ENCODE measurements around the gene SHH.
A peak's percentile ranks its signal among the peaks of the same experiment; 100 is the strongest.

The SHH gene

GRCh38 chr7:155806096-155806871, 6.0 kb downstream of the SHH start:
- Mint-ChIP-seq H3K9me3 (no peaks in the 10 kb centered on the region), H3K27me3 (peaks cover 90% of the 10 kb centered on the region), H3K27ac (no peak overlapping the region), H3K4me3 (peak overlapping the region; percentile 22 to 57), H3K4me1 (peaks cover 47% of the 10 kb centered on the region)
- no peak for ATAC-seq
- no peak for DNase-seq

GRCh38 chr7:155805826-155806095, 6.5 kb downstream of the SHH start:
- peaks cover 90% of the 10 kb centered on the region for H3K27me3 Mint-ChIP-seq
- H3K4me1 Mint-ChIP-seq = peaks cover 46% of the 10 kb centered on the region
- DNase-seq (no peak), ATAC-seq (peak; percentile 31)
- H3K27ac Mint-ChIP-seq = no peak overlapping the region
- H3K4me3 Mint-ChIP-seq = peak overlapping the region in 1 of 2 donors; percentile 57
- no peaks in the 10 kb centered on the region for H3K9me3 Mint-ChIP-seq

DNA sequence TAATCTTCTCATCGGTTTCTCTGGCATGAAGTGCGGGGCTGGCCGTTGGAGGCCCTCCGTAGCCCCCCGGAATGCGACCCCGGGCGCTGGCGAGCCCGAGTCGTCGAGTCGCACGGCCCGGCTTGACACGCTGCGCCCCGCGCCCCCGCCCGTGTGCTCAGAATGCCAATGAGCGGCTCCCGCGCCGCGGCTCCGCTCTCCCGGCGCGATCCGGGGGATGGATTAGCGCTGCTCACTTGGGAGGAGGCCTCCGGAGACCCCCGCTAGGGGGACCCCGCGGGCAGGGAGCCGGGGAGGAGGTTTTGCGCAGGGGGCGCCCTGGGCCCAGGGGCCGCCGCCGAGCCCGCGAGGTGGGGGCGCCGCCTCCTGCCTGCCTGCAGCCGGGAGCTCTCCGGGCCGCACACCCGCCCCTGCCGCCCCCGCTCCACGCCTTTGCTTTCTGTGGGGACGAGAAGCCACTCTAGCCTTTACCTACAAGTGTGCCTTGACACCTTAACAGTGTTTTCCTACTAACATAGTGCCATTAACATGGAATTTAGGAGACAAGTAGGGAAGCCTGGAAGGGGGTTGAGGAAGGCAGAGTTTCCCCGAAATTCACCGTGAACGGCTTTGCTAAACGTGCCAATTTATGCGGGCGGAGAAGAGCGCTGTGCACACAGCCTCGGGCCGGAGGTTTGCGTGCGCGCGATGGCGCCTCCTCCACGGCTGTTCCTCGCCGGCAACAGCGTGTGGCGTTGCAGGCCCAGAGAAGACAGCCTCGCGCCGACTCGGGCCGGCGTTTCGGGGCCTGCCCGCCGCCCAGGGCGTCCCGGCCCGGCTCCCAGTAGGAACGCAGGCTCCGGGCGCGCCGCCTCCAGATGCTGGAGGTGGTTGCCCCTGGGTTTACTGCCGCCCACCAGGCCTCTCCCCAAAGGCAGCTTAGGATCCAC, 7.1 kb downstream of the SHH start:
- Mint-ChIP-seq H3K27me3 (peaks cover 90% of the 10 kb centered on the region), H3K4me3 (peak overlapping the region; percentile 70 to 72), H3K27ac (no peak overlapping the region), H3K4me1 (peaks cover 46% of the 10 kb centered on the region), H3K9me3 (no peaks in the 10 kb centered on the region)
- DNase-seq (peak; percentile 68 to 77), ATAC-seq (peak; percentile 77)

DNA sequence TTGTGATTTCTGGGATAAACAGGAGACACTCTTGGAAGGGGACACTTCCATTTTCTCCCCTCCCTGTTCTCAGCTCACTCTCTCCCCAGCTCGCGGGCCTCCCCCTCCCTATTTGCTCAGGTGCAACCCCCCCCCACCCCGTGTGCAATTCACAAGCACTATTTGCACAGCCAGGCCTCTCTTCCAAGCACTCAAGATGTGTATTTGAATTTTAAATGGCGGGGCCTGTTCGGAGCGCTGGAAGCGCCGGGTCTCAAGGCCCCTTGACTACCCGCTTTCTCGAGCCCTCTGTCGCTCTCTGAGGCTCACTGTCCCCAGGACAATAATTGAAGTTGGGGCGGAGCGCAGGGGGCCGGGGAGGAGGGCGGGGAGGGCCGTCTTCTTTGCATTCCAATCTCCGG, 7.8 kb downstream of the SHH start:
- DNase-seq (no peak), ATAC-seq (no peak)
- H3K27me3 Mint-ChIP-seq = peaks cover 91% of the 10 kb centered on the region
- H3K9me3 Mint-ChIP-seq = no peaks in the 10 kb centered on the region
- peaks cover 44% of the 10 kb centered on the region for H3K4me1 Mint-ChIP-seq
- no peak overlapping the region for H3K27ac Mint-ChIP-seq
- peak overlapping the region; percentile 54 to 64 for H3K4me3 Mint-ChIP-seq

DNA sequence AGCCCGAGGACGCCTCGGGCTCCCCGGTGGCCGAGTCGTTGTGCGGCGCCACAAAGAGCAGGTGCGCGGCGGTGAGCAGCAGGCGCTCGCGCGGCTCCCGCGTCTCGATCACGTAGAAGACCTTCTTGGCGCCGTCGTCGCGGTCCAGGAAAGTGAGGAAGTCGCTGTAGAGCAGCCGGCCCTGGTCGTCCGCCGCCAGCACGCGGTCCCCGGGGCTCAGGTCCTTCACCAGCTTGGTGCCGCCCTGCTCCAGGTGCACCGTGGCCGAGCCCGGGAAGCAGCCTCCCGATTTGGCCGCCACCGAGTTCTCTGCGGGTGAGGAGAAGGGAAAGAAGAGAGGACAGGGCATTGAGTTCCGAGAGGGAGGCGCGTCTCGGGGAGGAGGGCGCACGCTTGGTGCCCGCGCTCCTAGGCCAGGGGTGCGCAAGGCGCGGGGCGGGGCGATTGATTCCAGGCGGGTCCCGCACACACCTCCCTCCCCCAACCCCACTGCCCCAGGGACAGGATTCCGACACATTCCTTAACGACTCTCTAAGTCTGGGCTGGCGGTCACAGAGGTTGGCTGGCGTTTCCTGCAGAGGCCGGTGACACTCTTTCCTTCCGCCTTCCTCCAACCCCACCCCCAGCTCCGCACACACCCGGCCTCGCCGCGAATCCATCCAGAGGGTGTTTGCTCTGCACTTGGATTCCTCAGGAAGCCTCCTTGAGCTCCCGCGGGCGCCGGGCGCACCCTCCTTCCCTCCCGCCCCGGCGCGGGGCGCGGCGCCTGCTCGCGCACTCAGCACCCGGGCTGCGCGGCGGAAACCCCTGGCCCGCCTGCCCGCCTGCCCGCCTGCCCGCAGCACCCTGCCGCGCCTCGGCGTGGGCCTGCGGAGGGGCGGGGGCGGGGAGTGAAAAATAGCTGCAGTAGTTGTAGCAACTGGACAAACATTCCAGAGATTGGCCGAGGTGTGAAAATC, 8.6 kb downstream of the SHH start:
- Mint-ChIP-seq H3K4me3 (peak overlapping the region; percentile 82 to 90), H3K27ac (no peak overlapping the region), H3K9me3 (no peaks in the 10 kb centered on the region), H3K4me1 (peaks cover 40% of the 10 kb centered on the region), H3K27me3 (peaks cover 91% of the 10 kb centered on the region)
- ATAC-seq = no peak
- DNase-seq = no peak

DNA sequence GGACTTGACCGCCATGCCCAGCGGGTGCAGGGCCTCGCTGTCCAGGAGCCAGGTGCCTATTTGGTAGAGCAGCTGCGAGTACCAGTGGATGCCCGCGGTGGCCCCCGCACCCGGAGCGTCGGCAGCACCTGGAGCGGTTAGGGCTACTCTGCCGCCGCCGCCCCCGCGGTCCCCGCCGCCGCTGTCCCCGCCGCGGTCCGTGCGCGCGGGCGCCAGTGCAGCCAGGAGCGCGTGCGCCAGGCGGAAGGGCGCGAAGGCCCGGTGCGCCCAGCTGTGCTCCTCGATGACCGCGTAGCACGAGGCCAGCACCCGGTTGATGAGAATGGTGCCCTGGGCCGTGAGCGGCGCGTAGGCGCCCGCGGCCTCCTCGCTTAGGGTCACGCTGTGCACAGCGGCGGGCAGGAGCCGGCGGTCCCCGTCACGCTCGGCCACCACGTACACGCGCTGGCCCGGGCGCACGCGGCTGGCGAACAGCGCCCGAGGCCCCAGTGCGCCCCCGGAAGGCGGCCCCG, 9.3 kb downstream of the SHH start:
- H3K4me1 Mint-ChIP-seq = peaks cover 40% of the 10 kb centered on the region
- H3K4me3 Mint-ChIP-seq = peak overlapping the region in 1 of 2 donors; percentile 90
- no peak overlapping the region for H3K27ac Mint-ChIP-seq
- H3K9me3 Mint-ChIP-seq = no peaks in the 10 kb centered on the region
- H3K27me3 Mint-ChIP-seq = peaks cover 91% of the 10 kb centered on the region
- DNase-seq (no peak), ATAC-seq (no peak)

GRCh38 chr7:155802291-155802690, 10.0 kb downstream of the SHH start:
- no peaks in the 10 kb centered on the region for H3K9me3 Mint-ChIP-seq
- ATAC-seq (no peak), DNase-seq (no peak)
- H3K4me3 Mint-ChIP-seq = no peak overlapping the region
- peaks cover 87% of the 10 kb centered on the region for H3K27me3 Mint-ChIP-seq
- H3K4me1 Mint-ChIP-seq = peaks cover 34% of the 10 kb centered on the region
- no peak overlapping the region for H3K27ac Mint-ChIP-seq

DNA sequence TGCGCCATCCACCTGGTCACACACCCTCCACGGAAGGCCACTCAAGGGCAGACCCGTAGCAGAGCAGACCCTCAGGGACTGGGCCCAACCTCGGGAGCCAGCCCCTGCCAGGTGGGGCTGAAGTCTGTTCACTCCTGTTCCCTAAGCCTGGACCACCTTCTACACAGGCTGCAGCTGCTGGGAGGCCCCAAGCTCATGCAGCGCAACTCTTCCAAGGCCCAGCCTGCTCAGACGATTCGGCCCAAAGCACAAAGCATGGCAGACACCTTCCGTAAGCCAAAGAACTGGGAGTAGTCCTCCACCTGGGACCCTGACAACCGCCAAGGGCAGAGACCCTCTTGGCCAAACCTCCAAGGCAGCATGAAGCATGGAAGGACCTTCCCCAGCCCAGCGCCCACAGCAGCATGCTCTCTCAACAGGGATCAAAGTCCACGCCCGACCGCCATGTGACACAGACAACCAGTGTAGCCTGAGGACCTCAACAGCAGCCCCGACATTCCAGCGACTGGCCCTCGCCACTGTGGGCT, 11.5 kb downstream of the SHH start:
- no peak for DNase-seq
- ATAC-seq = no peak
- H3K27ac Mint-ChIP-seq = no peak overlapping the region
- H3K9me3 Mint-ChIP-seq = no peaks in the 10 kb centered on the region
- no peak overlapping the region for H3K4me3 Mint-ChIP-seq
- peaks cover 21% of the 10 kb centered on the region for H3K4me1 Mint-ChIP-seq
- H3K27me3 Mint-ChIP-seq = peaks cover 72% of the 10 kb centered on the region

DNA sequence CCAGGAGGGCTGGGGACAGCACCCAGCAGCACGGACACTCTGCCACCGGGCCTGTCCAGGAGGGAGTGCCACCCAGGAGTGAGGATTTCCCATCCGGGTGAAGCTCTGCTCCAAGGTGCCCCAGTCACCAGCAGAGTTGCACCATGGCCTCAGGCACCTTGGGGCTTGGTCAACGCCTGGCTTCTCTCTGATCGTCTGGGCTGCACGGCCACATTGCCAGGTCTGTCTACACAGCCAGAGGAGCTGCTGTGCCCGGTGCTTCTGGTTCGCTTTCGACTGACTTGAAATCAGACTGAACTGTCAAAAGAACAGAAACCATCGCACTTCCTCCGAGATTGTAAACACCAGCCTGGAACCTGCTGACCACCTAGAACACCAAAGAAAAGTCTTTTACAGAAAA, 12.0 kb downstream of the SHH start:
- Mint-ChIP-seq H3K4me3 (no peak overlapping the region), H3K4me1 (peaks cover 21% of the 10 kb centered on the region), H3K9me3 (no peaks in the 10 kb centered on the region), H3K27me3 (peaks cover 71% of the 10 kb centered on the region), H3K27ac (no peak overlapping the region)
- no peak for ATAC-seq
- no peak for DNase-seq

DNA sequence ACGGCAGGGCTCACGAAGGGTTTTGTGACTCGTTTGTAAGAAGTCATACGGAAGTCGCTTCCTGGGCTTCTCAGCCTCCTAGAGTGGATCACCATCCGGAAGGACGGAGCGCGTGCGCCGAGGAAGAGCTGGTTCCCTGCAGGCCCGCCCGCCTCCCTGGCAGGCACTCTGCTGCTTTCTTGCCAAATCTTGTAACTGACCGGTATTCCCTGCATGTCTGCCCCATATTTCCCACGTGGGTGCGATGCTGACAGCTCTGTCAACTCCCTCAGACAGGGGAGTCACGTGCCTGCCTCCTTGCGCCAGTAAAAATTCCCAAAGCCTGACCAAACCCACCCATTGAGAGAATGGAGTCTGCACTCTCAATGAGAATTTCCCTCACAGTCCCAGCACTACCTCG, 12.7 kb downstream of the SHH start:
- Mint-ChIP-seq H3K27me3 (peaks cover 63% of the 10 kb centered on the region), H3K9me3 (no peaks in the 10 kb centered on the region), H3K27ac (no peak overlapping the region), H3K4me3 (no peak overlapping the region), H3K4me1 (peaks cover 18% of the 10 kb centered on the region)
- ATAC-seq (no peak), DNase-seq (no peak)

- peaks cover 14% of the 10 kb centered on the region for H3K4me1 Mint-ChIP-seq
- no peak for ATAC-seq
These were observed 13.4 kb downstream of the SHH start for GRCh38 chr7:155798673-155799439.

DNA sequence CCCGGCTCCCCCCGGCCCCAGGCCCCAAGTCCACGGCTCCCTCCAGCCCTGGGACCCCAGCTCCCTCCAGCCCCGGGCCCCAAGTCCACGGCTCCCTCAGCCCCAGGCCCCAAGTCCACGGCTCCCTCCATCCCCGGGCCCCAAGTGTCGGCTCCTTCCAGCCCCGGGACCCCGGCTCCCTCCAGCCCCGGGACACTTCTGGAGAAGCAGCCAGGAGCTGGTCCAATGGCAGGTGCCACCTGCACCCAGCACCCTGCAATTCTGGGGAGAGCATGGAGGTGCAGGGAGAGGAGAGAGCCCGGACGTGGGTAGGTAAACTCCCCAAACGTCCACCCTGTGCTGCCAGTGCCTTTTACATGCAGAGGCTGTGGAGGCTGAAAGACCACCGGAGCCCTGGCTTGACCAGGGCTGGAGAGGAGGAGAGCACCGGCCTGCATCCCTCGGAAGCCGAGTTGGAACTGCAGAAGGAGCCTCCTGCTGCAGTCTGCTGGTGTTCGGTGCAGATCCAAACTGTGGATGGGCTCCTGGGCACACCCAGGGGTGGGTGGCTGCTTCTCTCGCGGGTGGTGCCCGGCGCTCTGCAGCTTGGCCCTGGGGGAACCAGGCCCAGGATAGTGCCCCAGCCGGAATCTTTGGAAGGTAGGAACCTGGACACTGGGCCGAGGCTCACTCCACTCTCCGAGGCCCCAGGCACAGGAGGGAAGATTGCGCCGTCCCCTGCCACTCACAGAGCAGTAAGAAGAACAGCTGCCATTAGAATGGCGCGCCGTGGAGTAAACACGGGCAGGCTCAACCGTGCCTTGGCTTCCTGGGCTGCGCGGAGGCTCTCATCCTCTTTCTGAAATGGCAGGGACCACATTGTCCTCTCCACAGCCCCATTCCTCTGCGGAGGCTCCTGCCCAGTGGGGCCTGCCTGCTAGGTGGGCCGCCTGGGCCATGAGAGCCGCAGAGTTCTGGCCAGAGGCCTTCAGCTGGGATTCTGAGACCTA, 14.7 kb downstream of the SHH start:
- no peaks in the 10 kb centered on the region for H3K9me3 Mint-ChIP-seq
- H3K4me3 Mint-ChIP-seq = no peak overlapping the region
- peaks cover 7% of the 10 kb centered on the region for H3K4me1 Mint-ChIP-seq
- ATAC-seq (peak; percentile 60), DNase-seq (no peak)
- H3K27me3 Mint-ChIP-seq = peaks cover 46% of the 10 kb centered on the region
- H3K27ac Mint-ChIP-seq = no peak overlapping the region

More at GRCh38 chr7:155798673-155799439, 13.4 kb downstream of the SHH start:
- H3K27ac Mint-ChIP-seq = no peak overlapping the region
- H3K27me3 Mint-ChIP-seq = peaks cover 56% of the 10 kb centered on the region
- DNase-seq = no peak
- H3K9me3 Mint-ChIP-seq = no peaks in the 10 kb centered on the region
- H3K4me3 Mint-ChIP-seq = no peak overlapping the region

DNA sequence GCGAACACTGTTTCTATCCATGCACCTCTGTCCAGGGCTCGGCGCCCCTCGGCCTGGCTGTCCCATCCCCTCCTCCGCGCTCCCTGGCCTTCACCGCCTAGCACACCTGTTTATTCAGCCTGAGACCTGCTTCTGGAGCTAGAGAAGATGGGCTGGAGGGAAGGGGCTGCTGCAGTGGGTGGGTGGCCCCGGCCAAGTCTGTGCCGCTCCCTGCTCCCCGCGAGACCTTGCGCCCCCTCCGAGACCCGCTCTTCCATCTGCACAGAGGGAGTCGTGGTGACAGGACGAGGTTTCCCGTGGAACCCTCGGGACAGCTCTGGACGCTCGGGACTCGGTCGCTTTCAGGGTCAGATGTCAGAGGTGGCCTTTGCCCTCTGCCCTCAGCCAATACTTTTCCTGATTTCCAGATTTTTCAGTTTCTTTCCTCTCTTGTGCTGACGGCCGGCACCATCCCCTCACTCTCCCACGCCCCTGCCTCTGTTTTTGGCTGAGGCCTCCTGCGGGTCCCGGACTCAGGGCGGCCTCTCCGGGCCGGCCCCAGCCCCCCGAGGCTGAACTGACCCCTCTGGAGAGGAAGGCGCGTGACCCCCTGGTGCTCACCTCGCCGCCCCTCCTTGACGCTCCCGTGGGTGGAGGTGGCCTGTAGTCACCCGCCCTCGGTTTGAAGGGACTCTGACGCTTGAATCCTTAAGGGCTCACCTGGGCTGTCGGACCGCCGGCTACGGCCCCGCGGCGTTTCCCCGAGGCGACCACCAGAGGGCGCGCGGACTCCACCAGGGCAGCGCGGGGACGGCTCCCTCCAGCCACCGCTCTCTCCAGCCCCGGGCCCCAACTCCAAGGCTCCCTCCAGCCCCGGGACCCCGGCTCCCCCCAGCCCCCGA, 15.6 kb downstream of the SHH start:
- no peak overlapping the region for H3K4me3 Mint-ChIP-seq
- H3K27ac Mint-ChIP-seq = no peak overlapping the region
- peaks cover 7% of the 10 kb centered on the region for H3K4me1 Mint-ChIP-seq
- H3K9me3 Mint-ChIP-seq = no peaks in the 10 kb centered on the region
- peaks cover 39% of the 10 kb centered on the region for H3K27me3 Mint-ChIP-seq
- peak; percentile 76 for ATAC-seq
- DNase-seq = peak; percentile 70 to 73

Measured in stimulated activated naive CD8-positive, alpha-beta T cell treated with anti-CD3 and anti-CD28 coated beads, Interleukin-15, amount 100 ng/mL, for 72 hours (primary cell).